ENCODE results near the gene ANKRD33B.

DNA sequence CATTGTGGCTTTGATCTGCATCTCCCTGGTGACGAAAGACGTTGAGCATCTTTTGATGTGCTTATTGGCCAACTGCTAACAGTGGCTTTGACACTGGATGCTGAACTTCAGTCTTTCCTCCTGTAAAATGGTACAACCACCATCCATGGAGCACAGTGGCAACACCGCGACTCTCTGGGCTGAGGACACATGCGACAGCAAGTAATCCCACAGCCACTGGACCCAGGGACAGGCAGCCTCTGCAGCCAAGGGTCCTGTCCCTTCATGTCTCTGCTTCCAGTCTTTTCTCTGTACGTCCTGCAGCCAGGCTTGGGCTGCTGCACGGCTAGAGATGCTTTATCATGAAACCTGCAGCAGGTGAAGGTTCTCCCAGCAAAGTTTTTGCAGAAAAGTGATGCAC is 113.7 kb downstream of the ANKRD33B start:
- TF ChIP-seq, protein P1, sequence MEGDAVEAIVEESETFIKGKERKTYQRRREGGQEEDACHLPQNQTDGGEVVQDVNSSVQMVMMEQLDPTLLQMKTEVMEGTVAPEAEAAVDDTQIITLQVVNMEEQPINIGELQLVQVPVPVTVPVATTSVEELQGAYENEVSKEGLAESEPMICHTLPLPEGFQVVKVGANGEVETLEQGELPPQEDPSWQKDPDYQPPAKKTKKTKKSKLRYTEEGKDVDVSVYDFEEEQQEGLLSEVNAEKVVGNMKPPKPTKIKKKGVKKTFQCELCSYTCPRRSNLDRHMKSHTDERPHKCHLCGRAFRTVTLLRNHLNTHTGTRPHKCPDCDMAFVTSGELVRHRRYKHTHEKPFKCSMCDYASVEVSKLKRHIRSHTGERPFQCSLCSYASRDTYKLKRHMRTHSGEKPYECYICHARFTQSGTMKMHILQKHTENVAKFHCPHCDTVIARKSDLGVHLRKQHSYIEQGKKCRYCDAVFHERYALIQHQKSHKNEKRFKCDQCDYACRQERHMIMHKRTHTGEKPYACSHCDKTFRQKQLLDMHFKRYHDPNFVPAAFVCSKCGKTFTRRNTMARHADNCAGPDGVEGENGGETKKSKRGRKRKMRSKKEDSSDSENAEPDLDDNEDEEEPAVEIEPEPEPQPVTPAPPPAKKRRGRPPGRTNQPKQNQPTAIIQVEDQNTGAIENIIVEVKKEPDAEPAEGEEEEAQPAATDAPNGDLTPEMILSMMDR (conservative IDR thresholded peaks at IDR 0.05; ENCODE audit: low read depth, low read length), result no peak
- TF ChIP-seq EZH2 (IDR thresholded peaks at IDR 0.05; ENCODE audit: low read length, unreplicated experiment) (no peak), EZH2phosphoT487 (IDR thresholded peaks at IDR 0.05; ENCODE audit: borderline replicate concordance, low read length) (no peak)

All from PC-3 (cell line).